GM23248 (cell line): ENCODE data around the gene ZBTB20. TPM values are rescaled to one million over a fixed set of nuclear protein-coding genes. Genes with fewer than 3 reads are reported as not detected.

Experiments used
- DNase-seq: peaks from one replicate; pipeline ENCODE4 v3.0.0-alpha.2; 2015
- H2AFZ ChIP-seq: fragments of 200-600 bp; sonication (generic); 2 replicates; pipeline ENCODE4 v1.6.1; 2016; ENCODE audit warnings: antibody characterized with exemption
- H3F3A ChIP-seq: fragments of 200-600 bp; sonication (generic); 2 replicates; pipeline ENCODE4 v1.6.1; 2016; ENCODE audit warnings: mild to moderate bottlenecking, antibody characterized with exemption, mixed run types; ENCODE audit not compliant: insufficient read depth
- H3K27ac ChIP-seq: fragments of 200-600 bp; sonication (generic); 2 replicates; pipeline ENCODE4 v1.5.1; 2016; ENCODE audit warnings: mild to moderate bottlenecking
- H3K27me3 ChIP-seq: fragments of 200-600 bp; sonication (generic); replicated peaks from 2 replicates; pipeline ENCODE4 v1.6.1; 2016; ENCODE audit warnings: mild to moderate bottlenecking; ENCODE audit not compliant: insufficient read depth
- H3K36me3 ChIP-seq: fragments of 200-600 bp; sonication (generic); 2 replicates; pipeline ENCODE4 v1.6.1; 2016; ENCODE audit warnings: low read depth, mild to moderate bottlenecking
- H3K4me1 ChIP-seq: fragments of 200-600 bp; sonication (generic); 2 replicates; pipeline ENCODE4 v1.6.1; 2016; ENCODE audit warnings: mild to moderate bottlenecking; ENCODE audit not compliant: insufficient read depth
- H3K4me2 ChIP-seq: fragments of 200-600 bp; sonication (generic); one replicate; pipeline ENCODE4 v1.6.1; 2016; ENCODE audit warnings: mild to moderate bottlenecking; ENCODE audit not compliant: unreplicated experiment
- H3K4me3 ChIP-seq: fragments of 200-600 bp; sonication (generic); 2 replicates; pipeline ENCODE4 v1.5.1; 2016; ENCODE audit warnings: mild to moderate bottlenecking
- H3K79me2 ChIP-seq: fragments of 200-600 bp; sonication (generic); 2 replicates; pipeline ENCODE4 v1.6.1; 2016; ENCODE audit warnings: mild to moderate bottlenecking; ENCODE audit not compliant: insufficient read depth
- H3K9ac ChIP-seq: fragments of 200-600 bp; sonication (generic); 2 replicates; pipeline ENCODE4 v1.6.1; 2016; ENCODE audit warnings: mild to moderate bottlenecking
- H3K9me2 ChIP-seq: fragments of 200-600 bp; sonication (generic); 2 replicates; pipeline ENCODE4 v1.6.1; 2016; ENCODE audit warnings: mixed run types, mild to moderate bottlenecking, moderate library complexity; ENCODE audit not compliant: insufficient read depth
- H3K9me3 ChIP-seq: fragments of 200-600 bp; sonication (generic); one replicate; pipeline ENCODE4 v1.6.1; 2017; ENCODE audit warnings: low read depth
- H4K20me1 ChIP-seq: fragments of 200-600 bp; sonication (generic); 2 replicates; pipeline ENCODE4 v1.6.0; 2016; ENCODE audit not compliant: insufficient read depth
- EZH2 ChIP-seq: fragments of 200-600 bp; sonication (generic); IDR thresholded peaks from 2 replicates; pipeline ENCODE4 v1.6.1; 2018; ENCODE audit warnings: antibody characterized with exemption, mild to moderate bottlenecking; ENCODE audit not compliant: insufficient read depth, poor library complexity, severe bottlenecking
- EZH2phosphoT487 ChIP-seq: fragments of 200-600 bp; sonication (generic); IDR thresholded peaks from 2 replicates; pipeline ENCODE4 v1.6.1; 2018; ENCODE audit warnings: antibody characterized with exemption, moderate library complexity, mild to moderate bottlenecking, low read depth; ENCODE audit not compliant: insufficient read depth
- WGBS, 2 experiments: methylation state at CpG; one replicate each; pipeline ENCODE4 v1.1.6; 2015 to 2017; ENCODE audit warnings: low lambda C conversion rate in 2 of 2, low coverage in 1 of 2; ENCODE audit errors: missing lambda C conversion rate in 2 of 2; 5-methylcytosine and 5-hydroxymethylcytosine counted together
- in situ Hi-C: fragments of 300-500 bp; cut with MboI; formaldehyde crosslinking; loops from 2 replicates; pipeline ENCODE4 v1.15.0; 2020
- polyA plus RNA-seq: library from polyadenylated mRNA; unstranded; fragments of >200 nt; fragmentation: Nextera tagmentation; extraction: Ambion mirVana; gene quantifications from 2 replicates; pipeline ENCODE4 v1.2.1, GENCODE V29; 2016
- total RNA-seq: library from RNA; depleted of rRNA; stranded (reverse); fragments of >200 nt; shearing (Covaris generic); gene quantifications from 2 replicates; pipeline ENCODE4 v1.2.3, GENCODE V29; 2014

Gene ZBTB20
- total and polyA plus RNA-seq, 2 experiments from 2014 or later, result 9.2 to 12.2 TPM

GRCh38 chr3:114447950-114448479, 699.1 kb downstream of the ZBTB20 start:
- TF ChIP-seq EZH2phosphoT487 (no peak), EZH2 (no peak)
- H3K4me2 ChIP-seq, result peak overlapping the region; percentile 15
- in situ Hi-C loops, result no loop called here
- H3K9me2 ChIP-seq, result no peaks in the 10 kb centered on the region
- H2AFZ ChIP-seq, result no peak overlapping the region
- 40 to 54% methylated on average over 4 of the region's 4 CpGs for WGBS, 2 experiments
- no peaks in the 10 kb centered on the region for H3K27me3 ChIP-seq
- no peaks in the 10 kb centered on the region for H3K36me3 ChIP-seq
- H3K9ac ChIP-seq, result no peak overlapping the region; the same call in 1 of the 2 replicates
- DNase-seq, result no peak
- H3F3A ChIP-seq, result 0 out of 2 replicates have a peak, but pooled peaks cover 7% of the 10 kb centered on the region
- H3K9me3 ChIP-seq, result no peaks in the 10 kb centered on the region
- H3K27ac ChIP-seq, result no peak overlapping the region
- peaks cover 45% of the 10 kb centered on the region for H3K4me1 ChIP-seq
- H3K79me2 ChIP-seq, result peaks cover 24% of the 10 kb centered on the region
- no peak overlapping the region for H3K4me3 ChIP-seq
- no peaks in the 10 kb centered on the region for H4K20me1 ChIP-seq

GRCh38 chr3:114447545-114447944, 699.5 kb downstream of the ZBTB20 start:
- no peak overlapping the region for H3K4me2 ChIP-seq

GRCh38 chr3:114446600-114446999, 700.5 kb downstream of the ZBTB20 start:
- Histone ChIP-seq H3K9ac (no peak overlapping the region), H3F3A (peaks cover 15% of the 10 kb centered on the region; the same call in 1 of the 2 replicates), H3K27ac (no peak overlapping the region), H3K4me3 (no peak overlapping the region), H3K4me1 (peaks cover 52% of the 10 kb centered on the region), H4K20me1 (no peaks in the 10 kb centered on the region), H3K36me3 (no peaks in the 10 kb centered on the region), H3K79me2 (peaks cover 21% of the 10 kb centered on the region), H3K4me2 (peak overlapping the region; percentile 11), H3K27me3 (no peaks in the 10 kb centered on the region), H3K9me2 (no peaks in the 10 kb centered on the region), H3K9me3 (no peaks in the 10 kb centered on the region), H2AFZ (no peak overlapping the region)
- WGBS, 2 experiments, result 44% methylated on average over 5 of the region's 5 CpGs
- in situ Hi-C loops, result no loop called here
- TF ChIP-seq EZH2, result no peak
- no peak for TF ChIP-seq EZH2phosphoT487
- no peak for DNase-seq

More at GRCh38 chr3:114447545-114447944, 699.5 kb downstream of the ZBTB20 start:
- H3K27me3 ChIP-seq, result no peaks in the 10 kb centered on the region
- peaks cover 48% of the 10 kb centered on the region for H3K4me1 ChIP-seq
- TF ChIP-seq EZH2, result no peak
- TF ChIP-seq EZH2phosphoT487, result no peak
- H3K4me3 ChIP-seq, result no peak overlapping the region
- H3K36me3 ChIP-seq, result no peaks in the 10 kb centered on the region
- H3K27ac ChIP-seq, result no peak overlapping the region
- no peaks in the 10 kb centered on the region for H3K9me2 ChIP-seq
- H3K9me3 ChIP-seq, result no peaks in the 10 kb centered on the region
- 0 out of 2 replicates have a peak, but pooled peaks cover 7% of the 10 kb centered on the region for H3F3A ChIP-seq
- H2AFZ ChIP-seq, result no peak overlapping the region
- peaks cover 24% of the 10 kb centered on the region for H3K79me2 ChIP-seq
- no peaks in the 10 kb centered on the region for H4K20me1 ChIP-seq
- no peak for DNase-seq
- 78 to 80% methylated on average over 3 of the region's 3 CpGs for WGBS, 2 experiments
- H3K9ac ChIP-seq, result no peak overlapping the region
- in situ Hi-C loops, result no loop called here

GRCh38 chr3:114445233-114445632, 701.9 kb downstream of the ZBTB20 start:
- in situ Hi-C loops, result no loop called here
- Histone ChIP-seq H3K27me3 (no peaks in the 10 kb centered on the region), H3K9me2 (no peaks in the 10 kb centered on the region), H3K4me1 (peaks cover 44% of the 10 kb centered on the region), H2AFZ (no peak overlapping the region), H3K9ac (no peak overlapping the region), H3K9me3 (no peaks in the 10 kb centered on the region), H4K20me1 (no peaks in the 10 kb centered on the region), H3K4me2 (peak overlapping the region; percentile 9), H3K79me2 (peaks cover 19% of the 10 kb centered on the region; the same call in 1 of the 2 replicates), H3F3A (peaks cover 15% of the 10 kb centered on the region; the same call in 1 of the 2 replicates), H3K36me3 (no peaks in the 10 kb centered on the region), H3K27ac (no peak overlapping the region), H3K4me3 (no peak overlapping the region)
- 59 to 61% methylated on average over 2 of the region's 2 CpGs for WGBS, 2 experiments
- peak; percentile 51 for DNase-seq
- TF ChIP-seq EZH2, result no peak
- no peak for TF ChIP-seq EZH2phosphoT487
